OCI-LY1 (cell line): Measurements from ENCODE around the gene OR5D14.

Experiments
- EZH2 ChIP-seq: fragments of 200-600 bp; sonication (generic), shearing (Covaris generic); IDR thresholded peaks from 2 replicates; pipeline ENCODE4 v1.8.0; 2017; ENCODE audit warnings: borderline replicate concordance, mixed run types, mild to moderate bottlenecking, antibody characterized with exemption, low read length, moderate library complexity, mixed read lengths
- TF ChIP-seq, protein P1 (sequence below): fragments of 200-600 bp; sonication (generic), shearing (Covaris generic); IDR thresholded peaks from 2 replicates; pipeline ENCODE4 v1.5.1; 2017; ENCODE audit warnings: mild to moderate bottlenecking, antibody characterized with exemption, low read length, moderate library complexity, mixed read lengths

DNA sequence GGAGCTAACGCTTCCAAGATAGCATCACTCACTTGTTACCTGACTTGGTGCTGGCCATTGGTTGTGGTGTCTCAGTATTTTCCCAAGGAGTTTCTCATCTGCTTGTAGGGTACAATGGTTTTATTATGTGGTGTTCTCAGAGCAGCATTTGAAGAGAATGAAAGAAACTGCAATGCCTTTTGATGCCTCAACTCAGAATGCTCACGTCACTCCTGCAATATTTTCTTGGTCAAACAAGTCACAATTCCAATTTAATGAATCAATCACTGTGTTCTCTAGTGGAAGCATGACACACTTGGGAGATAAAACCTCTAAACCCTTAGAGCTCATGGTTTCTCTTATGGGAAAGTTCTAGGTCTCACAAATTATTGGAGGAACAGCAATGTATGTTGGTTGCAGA, 2.0 kb upstream of the OR5D14 start:
- TF ChIP-seq, protein P1, sequence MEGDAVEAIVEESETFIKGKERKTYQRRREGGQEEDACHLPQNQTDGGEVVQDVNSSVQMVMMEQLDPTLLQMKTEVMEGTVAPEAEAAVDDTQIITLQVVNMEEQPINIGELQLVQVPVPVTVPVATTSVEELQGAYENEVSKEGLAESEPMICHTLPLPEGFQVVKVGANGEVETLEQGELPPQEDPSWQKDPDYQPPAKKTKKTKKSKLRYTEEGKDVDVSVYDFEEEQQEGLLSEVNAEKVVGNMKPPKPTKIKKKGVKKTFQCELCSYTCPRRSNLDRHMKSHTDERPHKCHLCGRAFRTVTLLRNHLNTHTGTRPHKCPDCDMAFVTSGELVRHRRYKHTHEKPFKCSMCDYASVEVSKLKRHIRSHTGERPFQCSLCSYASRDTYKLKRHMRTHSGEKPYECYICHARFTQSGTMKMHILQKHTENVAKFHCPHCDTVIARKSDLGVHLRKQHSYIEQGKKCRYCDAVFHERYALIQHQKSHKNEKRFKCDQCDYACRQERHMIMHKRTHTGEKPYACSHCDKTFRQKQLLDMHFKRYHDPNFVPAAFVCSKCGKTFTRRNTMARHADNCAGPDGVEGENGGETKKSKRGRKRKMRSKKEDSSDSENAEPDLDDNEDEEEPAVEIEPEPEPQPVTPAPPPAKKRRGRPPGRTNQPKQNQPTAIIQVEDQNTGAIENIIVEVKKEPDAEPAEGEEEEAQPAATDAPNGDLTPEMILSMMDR, result no peak
- TF ChIP-seq EZH2, result no peak
